IPS-20b (cell line): ENCODE data around the gene HMCN1.

ENCODE experiments used
- H3K27ac ChIP-seq: one replicate; pipeline ENCODE4 v1.5.1; 2013; ENCODE audit warnings: low read length
- H3K27me3 ChIP-seq: 2 replicates; pipeline ENCODE4 v1.6.1; 2013; ENCODE audit warnings: mild to moderate bottlenecking, low read length, inconsistent platforms; ENCODE audit not compliant: insufficient read depth
- H3K36me3 ChIP-seq: 2 replicates; pipeline ENCODE4 v1.6.1; 2013; ENCODE audit warnings: low read depth, mild to moderate bottlenecking, inconsistent platforms, low read length, moderate library complexity; ENCODE audit not compliant: insufficient read depth
- H3K4me1 ChIP-seq: 2 replicates; pipeline ENCODE4 v1.6.1; 2013; ENCODE audit warnings: mild to moderate bottlenecking, control low read depth, inconsistent platforms, low read length, moderate library complexity; ENCODE audit not compliant: insufficient read depth
- H3K4me3 ChIP-seq: 2 replicates; pipeline ENCODE4 v1.5.1; 2013; ENCODE audit warnings: mild to moderate bottlenecking, low read length, inconsistent platforms
- H3K9ac ChIP-seq: 2 replicates; pipeline ENCODE4 v1.6.1; 2013; ENCODE audit warnings: low read depth, mild to moderate bottlenecking, inconsistent platforms, low read length, moderate library complexity
- H3K9me3 ChIP-seq: 2 replicates; pipeline ENCODE4 v1.6.1; 2013; ENCODE audit warnings: mild to moderate bottlenecking, low read depth, low read length, inconsistent platforms; ENCODE audit not compliant: insufficient read depth

The HMCN1 gene

GRCh38 chr1:186054932-186055331, 320.7 kb downstream of the HMCN1 start:
- no peaks in the 10 kb centered on the region for H3K4me1 ChIP-seq
- H3K4me3 ChIP-seq: no peak overlapping the region
- no peaks in the 10 kb centered on the region for H3K36me3 ChIP-seq
- H3K27me3 ChIP-seq: no peaks in the 10 kb centered on the region
- no peaks in the 10 kb centered on the region for H3K9me3 ChIP-seq
- H3K27ac ChIP-seq: no peak overlapping the region
- no peak overlapping the region for H3K9ac ChIP-seq

DNA sequence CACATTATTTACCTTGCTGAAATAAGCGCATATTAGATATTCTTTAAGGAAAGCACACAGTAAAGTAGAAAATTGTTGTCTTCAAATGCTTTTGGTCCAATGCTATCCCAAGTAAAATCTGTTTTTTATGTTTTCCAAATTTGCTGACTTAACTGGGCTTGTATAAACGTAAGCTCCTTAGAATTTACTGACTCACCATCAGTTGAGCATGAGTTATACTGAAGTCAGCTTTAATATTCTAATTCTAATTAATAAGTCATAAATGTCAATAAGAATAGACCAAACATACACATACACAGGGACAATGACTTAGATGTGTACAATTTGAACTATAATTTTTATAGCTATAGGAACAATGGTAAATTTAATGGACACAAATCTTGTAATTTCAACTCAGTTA, 321.7 kb downstream of the HMCN1 start:
- no peaks in the 10 kb centered on the region for H3K9me3 ChIP-seq
- no peak overlapping the region for H3K27ac ChIP-seq
- H3K36me3 ChIP-seq: no peaks in the 10 kb centered on the region
- no peaks in the 10 kb centered on the region for H3K4me1 ChIP-seq
- H3K27me3 ChIP-seq: no peaks in the 10 kb centered on the region
- no peak overlapping the region for H3K4me3 ChIP-seq
- no peak overlapping the region for H3K9ac ChIP-seq

GRCh38 chr1:186057086-186057485, 322.9 kb downstream of the HMCN1 start:
- H3K9ac ChIP-seq: no peak overlapping the region
- H3K4me1 ChIP-seq: no peaks in the 10 kb centered on the region
- no peak overlapping the region for H3K27ac ChIP-seq
- no peaks in the 10 kb centered on the region for H3K27me3 ChIP-seq
- H3K9me3 ChIP-seq: no peaks in the 10 kb centered on the region
- H3K4me3 ChIP-seq: no peak overlapping the region
- no peaks in the 10 kb centered on the region for H3K36me3 ChIP-seq

DNA sequence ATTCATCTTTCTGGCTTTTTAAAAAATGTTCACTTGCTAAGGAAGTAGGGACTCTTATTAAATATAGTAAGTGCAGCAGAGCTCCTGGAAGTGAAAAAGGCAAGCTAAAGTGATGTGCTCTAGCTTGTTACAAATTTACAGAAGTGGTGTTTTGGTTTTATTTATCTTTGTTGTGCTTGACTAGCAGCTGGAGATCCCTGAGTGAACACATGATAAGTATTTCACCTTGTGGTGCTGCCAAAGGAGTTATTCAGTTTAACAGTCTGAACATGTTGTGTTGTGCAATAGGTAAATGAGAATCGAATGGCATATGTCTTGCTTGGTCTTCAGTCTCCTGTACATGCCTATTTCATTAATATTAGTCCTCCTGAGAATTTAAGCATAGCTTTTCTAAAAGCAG, 325.1 kb downstream of the HMCN1 start:
- no peak overlapping the region for H3K9ac ChIP-seq
- H3K36me3 ChIP-seq: no peaks in the 10 kb centered on the region
- no peaks in the 10 kb centered on the region for H3K27me3 ChIP-seq
- H3K9me3 ChIP-seq: no peaks in the 10 kb centered on the region
- H3K27ac ChIP-seq: no peak overlapping the region
- no peaks in the 10 kb centered on the region for H3K4me1 ChIP-seq
- no peak overlapping the region for H3K4me3 ChIP-seq

DNA sequence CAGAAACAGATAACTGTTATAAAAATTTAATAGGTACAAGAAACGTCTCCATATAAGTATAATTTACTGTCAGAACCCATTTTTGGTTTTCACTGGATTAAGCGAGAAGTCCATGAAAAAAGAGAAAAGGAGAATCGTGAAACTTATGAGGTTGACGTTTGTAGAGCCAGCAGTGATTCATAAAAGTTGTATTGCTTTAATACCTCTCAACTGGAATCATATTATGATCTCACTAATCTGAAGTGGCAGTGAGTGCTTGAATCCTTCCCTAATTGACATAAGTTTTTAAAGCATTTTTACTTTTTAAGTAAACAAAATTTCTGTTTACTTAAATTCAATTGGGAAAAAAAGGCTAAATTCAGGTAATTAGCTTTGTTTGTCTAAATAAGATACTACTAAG, 325.6 kb downstream of the HMCN1 start:
- Histone ChIP-seq H3K36me3 (no peaks in the 10 kb centered on the region), H3K4me3 (no peak overlapping the region), H3K4me1 (no peaks in the 10 kb centered on the region), H3K27me3 (no peaks in the 10 kb centered on the region), H3K9me3 (no peaks in the 10 kb centered on the region), H3K9ac (no peak overlapping the region), H3K27ac (no peak overlapping the region)

GRCh38 chr1:186060226-186060625, 326.0 kb downstream of the HMCN1 start:
- Histone ChIP-seq H3K36me3 (no peaks in the 10 kb centered on the region), H3K27ac (no peak overlapping the region), H3K9ac (no peak overlapping the region), H3K9me3 (no peaks in the 10 kb centered on the region), H3K4me3 (no peak overlapping the region), H3K4me1 (no peaks in the 10 kb centered on the region), H3K27me3 (no peaks in the 10 kb centered on the region)

- H3K27me3 ChIP-seq: no peaks in the 10 kb centered on the region
- no peaks in the 10 kb centered on the region for H3K9me3 ChIP-seq
- no peak overlapping the region for H3K4me3 ChIP-seq
- H3K9ac ChIP-seq: no peak overlapping the region
- no peaks in the 10 kb centered on the region for H3K4me1 ChIP-seq
- no peak overlapping the region for H3K27ac ChIP-seq
- no peaks in the 10 kb centered on the region for H3K36me3 ChIP-seq
Measured at GRCh38 chr1:186063091-186063657, 329.0 kb downstream of the HMCN1 start.

DNA sequence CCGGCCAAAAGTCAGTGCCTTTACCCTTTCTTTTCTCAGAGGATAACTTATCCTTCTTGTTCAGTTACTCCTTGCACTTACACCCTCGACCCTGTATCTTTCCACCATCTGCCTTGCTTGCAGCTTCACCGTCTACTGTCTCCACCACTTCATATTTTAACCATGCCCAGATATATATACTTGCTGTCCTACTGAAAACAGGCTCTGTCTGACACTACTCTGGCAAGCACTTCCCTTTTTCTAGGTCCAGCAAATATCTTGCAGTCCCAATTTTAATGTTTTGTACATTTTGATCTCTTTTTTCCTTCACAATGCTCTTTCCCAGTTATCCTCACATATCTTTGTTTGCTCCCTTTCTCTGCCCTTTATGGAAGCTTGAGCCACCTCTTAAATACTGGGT, 332.2 kb downstream of the HMCN1 start:
- no peaks in the 10 kb centered on the region for H3K9me3 ChIP-seq
- no peak overlapping the region for H3K4me3 ChIP-seq
- H3K9ac ChIP-seq: no peak overlapping the region
- no peaks in the 10 kb centered on the region for H3K36me3 ChIP-seq
- H3K27me3 ChIP-seq: no peaks in the 10 kb centered on the region
- H3K27ac ChIP-seq: no peak overlapping the region
- no peaks in the 10 kb centered on the region for H3K4me1 ChIP-seq

DNA sequence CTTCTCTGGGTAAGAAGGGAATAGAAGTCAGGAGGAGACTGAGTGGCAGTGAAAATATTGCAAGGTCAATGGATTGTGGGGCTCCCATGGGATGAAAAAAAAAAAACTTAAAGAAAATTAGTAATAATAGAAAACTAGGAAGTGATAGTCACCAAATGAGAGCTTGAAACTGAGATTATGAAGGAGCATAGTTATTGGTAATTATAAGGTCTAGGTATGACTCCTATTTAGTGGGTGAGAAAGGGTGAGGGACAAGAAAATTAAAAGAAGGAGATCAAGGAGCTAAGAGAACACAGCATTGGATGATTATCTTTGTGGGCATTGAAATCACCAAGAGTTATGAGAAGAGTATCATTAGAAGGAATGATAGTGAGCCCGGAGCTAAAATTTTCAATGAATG, 339.5 kb downstream of the HMCN1 start:
- no peak overlapping the region for H3K4me3 ChIP-seq
- no peaks in the 10 kb centered on the region for H3K4me1 ChIP-seq
- no peaks in the 10 kb centered on the region for H3K36me3 ChIP-seq
- no peaks in the 10 kb centered on the region for H3K9me3 ChIP-seq
- no peak overlapping the region for H3K9ac ChIP-seq
- no peaks in the 10 kb centered on the region for H3K27me3 ChIP-seq
- H3K27ac ChIP-seq: no peak overlapping the region

DNA sequence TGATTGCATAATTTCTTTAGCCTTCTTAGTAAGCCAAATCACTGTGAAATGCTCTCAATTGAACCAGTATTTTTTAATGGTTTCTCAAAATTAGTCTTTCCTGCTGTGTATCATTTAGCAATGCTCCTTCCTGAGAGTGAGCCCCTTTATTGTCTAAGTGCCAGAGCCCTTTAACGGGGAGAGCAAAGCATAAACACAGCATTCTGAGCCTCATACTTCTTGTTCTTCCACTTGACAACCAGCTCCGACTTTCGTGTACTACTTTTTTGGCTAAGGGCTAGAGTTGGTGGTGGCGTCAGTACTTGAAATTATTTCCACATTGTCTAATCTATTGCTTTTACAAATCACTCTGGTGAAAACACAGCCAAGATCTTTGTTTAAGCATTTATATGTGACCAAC, 341.8 kb downstream of the HMCN1 start:
- H3K9ac ChIP-seq: no peak overlapping the region
- H3K27me3 ChIP-seq: no peaks in the 10 kb centered on the region
- H3K27ac ChIP-seq: no peak overlapping the region
- H3K9me3 ChIP-seq: no peaks in the 10 kb centered on the region
- H3K36me3 ChIP-seq: no peaks in the 10 kb centered on the region
- no peak overlapping the region for H3K4me3 ChIP-seq
- H3K4me1 ChIP-seq: no peaks in the 10 kb centered on the region

DNA sequence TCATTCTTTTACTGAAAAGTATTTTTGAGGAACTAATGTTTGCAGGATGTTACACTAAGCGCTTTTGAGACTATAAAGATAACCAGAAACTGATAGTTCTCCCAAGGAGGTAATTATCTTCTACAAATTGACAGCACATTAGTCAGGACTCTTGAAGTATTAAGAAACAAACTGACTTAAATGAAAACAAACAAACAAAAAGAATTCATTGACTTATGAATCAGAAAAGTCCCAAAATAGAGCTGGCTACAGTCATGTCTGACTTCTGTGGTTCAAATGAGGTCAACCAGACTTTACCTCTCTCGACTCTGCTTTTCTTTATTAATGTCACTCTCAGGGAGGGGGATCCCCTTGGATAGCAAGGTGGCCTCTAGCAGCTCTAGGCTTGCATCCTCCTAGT, 344.1 kb downstream of the HMCN1 start:
- Histone ChIP-seq H3K36me3 (no peaks in the 10 kb centered on the region), H3K9me3 (no peaks in the 10 kb centered on the region), H3K27me3 (no peaks in the 10 kb centered on the region), H3K27ac (no peak overlapping the region), H3K9ac (no peak overlapping the region), H3K4me1 (no peaks in the 10 kb centered on the region), H3K4me3 (no peak overlapping the region)

GRCh38 chr1:186079084-186079684, 345.0 kb downstream of the HMCN1 start:
- Histone ChIP-seq H3K4me3 (no peak overlapping the region), H3K36me3 (no peaks in the 10 kb centered on the region), H3K27me3 (no peaks in the 10 kb centered on the region), H3K9ac (no peak overlapping the region), H3K9me3 (no peaks in the 10 kb centered on the region), H3K27ac (no peak overlapping the region), H3K4me1 (no peaks in the 10 kb centered on the region)
